MM.1S (cell line): ENCODE measurements around the gene ADARB2.

Experiments used
- EZH2 ChIP-seq: fragments of 300-600 bp; sonication (generic); optimal IDR thresholded peaks from 2 replicates; pipeline ENCODE3; 2017; ENCODE audit warnings: low read depth, mild to moderate bottlenecking, antibody characterized with exemption, low read length, mixed read lengths
- EZH2phosphoT487 ChIP-seq: fragments of 300-600 bp; sonication (generic); IDR thresholded peaks from 2 replicates; pipeline ENCODE4 v1.6.1; 2018; ENCODE audit warnings: antibody characterized with exemption, low read length
- TF ChIP-seq, protein P1 (sequence below): fragments of 300-600 bp; sonication (generic); IDR thresholded peaks from 2 replicates; pipeline ENCODE4 v1.5.1; 2016; ENCODE audit warnings: antibody characterized with exemption, low read length, mixed read lengths

GRCh38 chr10:1550291-1550595 is 187.1 kb downstream of the ADARB2 start:
- TF ChIP-seq, protein P1, sequence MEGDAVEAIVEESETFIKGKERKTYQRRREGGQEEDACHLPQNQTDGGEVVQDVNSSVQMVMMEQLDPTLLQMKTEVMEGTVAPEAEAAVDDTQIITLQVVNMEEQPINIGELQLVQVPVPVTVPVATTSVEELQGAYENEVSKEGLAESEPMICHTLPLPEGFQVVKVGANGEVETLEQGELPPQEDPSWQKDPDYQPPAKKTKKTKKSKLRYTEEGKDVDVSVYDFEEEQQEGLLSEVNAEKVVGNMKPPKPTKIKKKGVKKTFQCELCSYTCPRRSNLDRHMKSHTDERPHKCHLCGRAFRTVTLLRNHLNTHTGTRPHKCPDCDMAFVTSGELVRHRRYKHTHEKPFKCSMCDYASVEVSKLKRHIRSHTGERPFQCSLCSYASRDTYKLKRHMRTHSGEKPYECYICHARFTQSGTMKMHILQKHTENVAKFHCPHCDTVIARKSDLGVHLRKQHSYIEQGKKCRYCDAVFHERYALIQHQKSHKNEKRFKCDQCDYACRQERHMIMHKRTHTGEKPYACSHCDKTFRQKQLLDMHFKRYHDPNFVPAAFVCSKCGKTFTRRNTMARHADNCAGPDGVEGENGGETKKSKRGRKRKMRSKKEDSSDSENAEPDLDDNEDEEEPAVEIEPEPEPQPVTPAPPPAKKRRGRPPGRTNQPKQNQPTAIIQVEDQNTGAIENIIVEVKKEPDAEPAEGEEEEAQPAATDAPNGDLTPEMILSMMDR = no peak
- TF ChIP-seq EZH2 = no peak
- no peak for TF ChIP-seq EZH2phosphoT487
